Gastrocnemius medialis (tissue), 4 donors: ENCODE data around the gene DYRK1A. TPM values are rescaled to one million over a fixed set of nuclear protein-coding genes. Genes with fewer than 3 reads are reported as not detected.

Experiments used
- ATAC-seq, 2 donors: fragments of 150-250 bp; one replicate each; pipeline ENCODE4 v1.9.1; 2016
- DNase-seq, 2 donors: peaks; one replicate each; pipeline ENCODE4 v3.0.0-alpha.2; 2019
- H3K27ac ChIP-seq, 4 donors: fragments of 200-600 bp; sonication (generic); 1 replicate in 1 of 4; 2 replicates in 3 of 4; pipeline ENCODE4 v1.5.1; 2016 to 2018; ENCODE audit warnings: mild to moderate bottlenecking in 2 of 4, moderate library complexity in 1 of 4
- H3K27me3 ChIP-seq, 3 donors: fragments of 200-600 bp; sonication (generic) in 2 of 3; 1 replicate in 1 of 3; 2 replicates in 2 of 3; pipeline versions ENCODE4 v1.5.1 to v1.6.0; 2016 to 2019; ENCODE audit warnings: mild to moderate bottlenecking in 1 of 3, moderate library complexity in 1 of 3
- H3K36me3 ChIP-seq, 2 donors: fragments of 200-600 bp; sonication (generic) in 1 of 2; one replicate each; pipeline ENCODE4 v1.5.1; 2017 to 2018
- H3K4me1 ChIP-seq, 2 donors: fragments of 200-600 bp; sonication (generic) in 1 of 2; one replicate each; pipeline ENCODE4 v1.5.1; 2016 to 2017; ENCODE audit warnings: mild to moderate bottlenecking in 2 of 2
- H3K4me3 ChIP-seq, 4 donors: fragments of 200-600 bp; sonication (generic) in 3 of 4; 1 replicate in 1 of 4; 2 replicates in 3 of 4; pipeline ENCODE4 v1.5.1; 2016 to 2019; ENCODE audit warnings: mild to moderate bottlenecking in 2 of 4
- H3K9me3 ChIP-seq, 3 donors: fragments of 200-600 bp; sonication (generic) in 2 of 3; 1 replicate in 1 of 3; 2 replicates in 2 of 3; pipeline ENCODE4 v1.5.1; 2016 to 2019
- CTCF ChIP-seq, 5 experiments: fragments of 450-650 bp in 3 of 5; fragments of 200-600 bp in 2 of 5; sonication (generic) in 2 of 5; IDR thresholded peaks in 4 of 5; conservative IDR thresholded peaks in 1 of 5; 1 replicate in 4 of 5; 2 replicates in 1 of 5; pipeline ENCODE4 v1.5.1; 2016 to 2019; ENCODE audit warnings: antibody characterized with exemption in 5 of 5, mild to moderate bottlenecking in 3 of 5, moderate library complexity in 3 of 5
- POLR2A ChIP-seq, 2 donors: fragments of 450-650 bp; IDR thresholded peaks; one replicate each; pipeline ENCODE4 v1.6.1; 2017; ENCODE audit warnings: antibody characterized with exemption in 2 of 2, mild to moderate bottlenecking in 2 of 2, moderate library complexity in 2 of 2
- in situ Hi-C, 4 donors: fragments of 200-750 bp; cut with MboI; loops; one replicate each; pipeline versions ENCODE4 v1.15.0 to v1.8.0; 2017; ENCODE audit warnings: low sequenced_read_pairs in 4 of 4
- intact Hi-C: fragments of 100-400 bp; cut with DNase I; formaldehyde crosslinking; loops from one replicate; pipeline ENCODE4 v1.15.1; 2023; ENCODE audit warnings: low total_unique reads
- total RNA-seq, 4 donors: library from RNA; depleted of rRNA; stranded (reverse); fragments of >200 nt; gene quantifications; one replicate each; pipeline versions ENCODE4 v1.1.0 to v1.2.3, GENCODE V29; 2016

Gene DYRK1A
- total RNA-seq, 4 donors from 2014 or later, result 81.0 to 115 (median 95.3) TPM

GRCh38 chr21:37529649-37530048, 163.1 kb downstream of the DYRK1A start:
- no peaks in the 10 kb centered on the region for H3K9me3 ChIP-seq
- no peak overlapping the region for H3K4me3 ChIP-seq
- H3K27me3 ChIP-seq, result no peaks in the 10 kb centered on the region
- ATAC-seq (no peak), DNase-seq (no peak)
- no peaks in the 10 kb centered on the region for H3K36me3 ChIP-seq
- in situ Hi-C loops (no loop called here), intact Hi-C loops (no loop called here)
- H3K27ac ChIP-seq, result no peak overlapping the region
- TF ChIP-seq CTCF (IDR thresholded peaks at IDR 0.05 in 4 of 5, conservative IDR thresholded peaks at IDR 0.05 in 1 of 5), result no peak
- H3K4me1 ChIP-seq, result peaks cover 15 to 20% of the 10 kb centered on the region in 2 donors

- in situ Hi-C loops (no loop called here), intact Hi-C loops (no loop called here)
- Histone ChIP-seq H3K4me3 (no peak overlapping the region), H3K9me3 (no peaks in the 10 kb centered on the region), H3K36me3 (no peaks in the 10 kb centered on the region), H3K27me3 (no peaks in the 10 kb centered on the region), H3K27ac (peak overlapping the region; percentile 29 to 61 (median 46)), H3K4me1 (peaks cover 15 to 20% of the 10 kb centered on the region in 2 donors)
- DNase-seq (no peak), ATAC-seq (peak in 1 of 2 donors; percentile 23)
- no peak for TF ChIP-seq CTCF (IDR thresholded peaks at IDR 0.05 in 4 of 5, conservative IDR thresholded peaks at IDR 0.05 in 1 of 5)
- TF ChIP-seq POLR2A (IDR thresholded peaks at IDR 0.05), result no peak
These were observed 164.4 kb downstream of the DYRK1A start for GRCh38 chr21:37530901-37531351.

GRCh38 chr21:37531431-37531932, 164.9 kb downstream of the DYRK1A start:
- in situ Hi-C loops, result no loop called here
- TF ChIP-seq CTCF (IDR thresholded peaks at IDR 0.05 in 4 of 5, conservative IDR thresholded peaks at IDR 0.05 in 1 of 5), result no peak
- no peak for TF ChIP-seq POLR2A (IDR thresholded peaks at IDR 0.05)
- Histone ChIP-seq H3K27ac (peak overlapping the region; percentile 29 to 61 (median 46)), H3K4me3 (no peak overlapping the region), H3K27me3 (no peaks in the 10 kb centered on the region), H3K9me3 (no peaks in the 10 kb centered on the region), H3K4me1 (peaks cover 15 to 20% of the 10 kb centered on the region in 2 donors), H3K36me3 (no peaks in the 10 kb centered on the region)
- intact Hi-C loops, result no loop called here
- ATAC-seq (peak in 1 of 2 donors; percentile 42), DNase-seq (no peak)

GRCh38 chr21:37532868-37533780, 166.6 kb downstream of the DYRK1A start:
- Histone ChIP-seq H3K9me3 (no peaks in the 10 kb centered on the region), H3K4me3 (no peak overlapping the region), H3K27ac (peak overlapping the region in 1 of 4 donors; percentile 13), H3K27me3 (no peaks in the 10 kb centered on the region), H3K36me3 (no peaks in the 10 kb centered on the region), H3K4me1 (peaks cover 15 to 20% of the 10 kb centered on the region in 2 donors)
- intact Hi-C loops, result no loop called here
- no peak for DNase-seq
- peak in 2 of 5 experiments; percentile 15 to 20 for TF ChIP-seq CTCF (IDR thresholded peaks at IDR 0.05 in 4 of 5, conservative IDR thresholded peaks at IDR 0.05 in 1 of 5)
- no peak for TF ChIP-seq POLR2A (IDR thresholded peaks at IDR 0.05)
- peak; percentile 53 to 68 for ATAC-seq
- in situ Hi-C loops, result no loop called here
